Panc1 (cell line): ENCODE results near the gene UBQLN4. TPM values are rescaled to one million over a fixed set of nuclear protein-coding genes. Genes with fewer than 3 reads are reported as not detected.

Source experiments
- ATAC-seq: fragments of 200-7000 bp; cut with Tn5 transposase; 2 replicates; pipeline ENCODE4 v1.9.1; 2020; ENCODE audit warnings: mild to moderate bottlenecking, moderate library complexity
- BruUV-seq: library from RNA; stranded (reverse); fragments of 400-500 nt; replicated peaks from 2 replicates; lab custom pipeline; 2021; lab: Mats Ljungman, UMichigan
- CTCF ChIA-PET: fragments of 300-600 bp; sonication (Branson Sonifier 250); formaldehyde crosslinking; loops from one replicate; lab custom pipeline; 2022; ENCODE audit warnings: antibody characterized with exemption; lab: Charles Lee
- POLR2A ChIA-PET: fragments of 300-600 bp; sonication (Branson Sonifier 250); formaldehyde crosslinking; loops from one replicate; lab custom pipeline; 2022; ENCODE audit warnings: antibody characterized with exemption; lab: Charles Lee
- DNase-seq: peaks from one replicate; pipeline ENCODE4 v3.0.0-alpha.2; 2010; ENCODE audit warnings: low read depth, low spot score
- H3K27ac ChIP-seq: 2 replicates; pipeline ENCODE4 v1.5.1; 2011; ENCODE audit warnings: mild to moderate bottlenecking, low read length, inconsistent platforms
- H3K27me3 ChIP-seq: fragments of 200-500 bp; sonication (Bioruptor generic); 2 replicates; pipeline ENCODE4 v1.6.0; 2014; ENCODE audit warnings: low read length, inconsistent platforms; ENCODE audit not compliant: control insufficient read depth, insufficient read depth
- H3K36me3 ChIP-seq: fragments of 200-500 bp; sonication (Bioruptor generic); 2 replicates; pipeline ENCODE4 v1.5.1; 2014; ENCODE audit warnings: inconsistent platforms, mild to moderate bottlenecking, low read length, moderate library complexity; ENCODE audit not compliant: control insufficient read depth, insufficient read depth
- H3K4me1 ChIP-seq: 2 replicates; pipeline ENCODE4 v1.5.1; 2011; ENCODE audit warnings: inconsistent platforms, mild to moderate bottlenecking, low read length, moderate library complexity; ENCODE audit not compliant: control insufficient read depth, insufficient read depth
- H3K4me3 ChIP-seq, 2 experiments: 2 replicates each; pipeline ENCODE4 v1.5.1; 2011 to 2012; ENCODE audit warnings: low read depth in 2 of 2, low read length in 2 of 2, mild to moderate bottlenecking in 2 of 2, inconsistent platforms in 1 of 2, moderate library complexity in 1 of 2
- H3K9me3 ChIP-seq: fragments of 200-500 bp; sonication (Bioruptor generic); 2 replicates; pipeline ENCODE4 v1.5.1; 2014; ENCODE audit warnings: low read depth, mild to moderate bottlenecking, inconsistent platforms, low read length, moderate library complexity; ENCODE audit not compliant: control insufficient read depth, insufficient read depth
- POLR2AphosphoS5 ChIP-seq: IDR thresholded peaks from 2 replicates; pipeline ENCODE4 v1.6.1; 2012; ENCODE audit warnings: mild to moderate bottlenecking, low read depth, low read length, moderate library complexity
- SIN3A ChIP-seq: IDR thresholded peaks from 2 replicates; pipeline ENCODE4 v1.6.1; 2012; ENCODE audit warnings: low read depth, mild to moderate bottlenecking, low read length, moderate library complexity, borderline replicate concordance; ENCODE audit not compliant: insufficient read depth
- TCF7L2 ChIP-seq: IDR thresholded peaks from 2 replicates; pipeline ENCODE4 v1.6.1; 2011; ENCODE audit warnings: mild to moderate bottlenecking, low read depth, low read length, inconsistent platforms
- in situ Hi-C: cut with HindIII; loops from 2 replicates; pipeline ENCODE4 v1.10.0; 2016; ENCODE audit warnings: low sequenced_read_pairs, low pct_unique_long_range_greater_than_20kb
- intact Hi-C: fragments of 100-400 bp; cut with micrococcal nuclease; formaldehyde crosslinking; loops from one replicate; pipeline ENCODE4 v1.10.0; 2022; ENCODE audit not compliant: unreplicated experiment
- total RNA-seq: library from RNA; stranded (reverse); gene quantifications from one replicate; pipeline ENCODE4 v1.2.1, GENCODE V29; 2021; ENCODE audit not compliant: unreplicated experiment
- TF ChIP-seq, protein P1 (sequence below), 2 experiments: IDR thresholded peaks; 2 replicates each; pipeline ENCODE4 v1.6.1; 2011 to 2012; ENCODE audit warnings: low read depth in 2 of 2, control low read depth in 1 of 2, low read length in 1 of 2, mild to moderate bottlenecking in 1 of 2, moderate library complexity in 1 of 2; ENCODE audit not compliant: insufficient read depth in 1 of 2
- TF ChIP-seq, protein P2 (sequence below): fragments of 450-650 bp; IDR thresholded peaks from 2 replicates; pipeline ENCODE4 v1.5.1; 2017; ENCODE audit warnings: mild to moderate bottlenecking

Gene UBQLN4
- total RNA-seq, 1 experiment from 2014 or later, result 60.0 TPM

DNA sequence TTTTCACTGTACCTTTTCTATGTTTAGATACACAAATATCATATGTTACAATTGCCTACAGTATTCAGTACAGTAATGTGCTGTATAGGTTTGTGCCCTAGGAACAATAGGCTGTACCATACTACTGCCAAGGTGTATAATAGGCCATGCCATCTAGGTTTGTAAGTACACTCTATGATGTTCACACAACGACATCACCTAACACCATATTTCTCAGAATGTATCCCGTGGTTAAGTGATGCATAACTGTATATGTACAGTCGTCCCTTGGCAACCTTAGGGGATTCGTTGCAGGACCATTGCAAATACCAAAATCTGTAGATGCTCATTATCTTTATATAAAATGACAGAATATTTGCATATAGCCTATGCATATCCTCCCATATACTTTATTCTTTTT is 27.0 kb downstream of the UBQLN4 start:
- in situ Hi-C loops (no loop called here), intact Hi-C loops (no loop called here)
- Histone ChIP-seq H3K27ac (no peak overlapping the region), H3K4me3 (no peak overlapping the region), H3K9me3 (no peaks in the 10 kb centered on the region), H3K4me1 (no peaks in the 10 kb centered on the region), H3K27me3 (no peaks in the 10 kb centered on the region), H3K36me3 (no peaks in the 10 kb centered on the region)
- TF ChIP-seq SIN3A, result no peak
- TF ChIP-seq, protein P1, sequence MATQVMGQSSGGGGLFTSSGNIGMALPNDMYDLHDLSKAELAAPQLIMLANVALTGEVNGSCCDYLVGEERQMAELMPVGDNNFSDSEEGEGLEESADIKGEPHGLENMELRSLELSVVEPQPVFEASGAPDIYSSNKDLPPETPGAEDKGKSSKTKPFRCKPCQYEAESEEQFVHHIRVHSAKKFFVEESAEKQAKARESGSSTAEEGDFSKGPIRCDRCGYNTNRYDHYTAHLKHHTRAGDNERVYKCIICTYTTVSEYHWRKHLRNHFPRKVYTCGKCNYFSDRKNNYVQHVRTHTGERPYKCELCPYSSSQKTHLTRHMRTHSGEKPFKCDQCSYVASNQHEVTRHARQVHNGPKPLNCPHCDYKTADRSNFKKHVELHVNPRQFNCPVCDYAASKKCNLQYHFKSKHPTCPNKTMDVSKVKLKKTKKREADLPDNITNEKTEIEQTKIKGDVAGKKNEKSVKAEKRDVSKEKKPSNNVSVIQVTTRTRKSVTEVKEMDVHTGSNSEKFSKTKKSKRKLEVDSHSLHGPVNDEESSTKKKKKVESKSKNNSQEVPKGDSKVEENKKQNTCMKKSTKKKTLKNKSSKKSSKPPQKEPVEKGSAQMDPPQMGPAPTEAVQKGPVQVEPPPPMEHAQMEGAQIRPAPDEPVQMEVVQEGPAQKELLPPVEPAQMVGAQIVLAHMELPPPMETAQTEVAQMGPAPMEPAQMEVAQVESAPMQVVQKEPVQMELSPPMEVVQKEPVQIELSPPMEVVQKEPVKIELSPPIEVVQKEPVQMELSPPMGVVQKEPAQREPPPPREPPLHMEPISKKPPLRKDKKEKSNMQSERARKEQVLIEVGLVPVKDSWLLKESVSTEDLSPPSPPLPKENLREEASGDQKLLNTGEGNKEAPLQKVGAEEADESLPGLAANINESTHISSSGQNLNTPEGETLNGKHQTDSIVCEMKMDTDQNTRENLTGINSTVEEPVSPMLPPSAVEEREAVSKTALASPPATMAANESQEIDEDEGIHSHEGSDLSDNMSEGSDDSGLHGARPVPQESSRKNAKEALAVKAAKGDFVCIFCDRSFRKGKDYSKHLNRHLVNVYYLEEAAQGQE (IDR thresholded peaks at IDR 0.05; ENCODE audit: insufficient read depth in 1 of 2, low read depth in 2 of 2, low read length in 1 of 2), result no peak
- no peak for TF ChIP-seq TCF7L2
- no peak for TF ChIP-seq POLR2AphosphoS5
- ChIA-PET CTCF (no interaction called here), POLR2A (no interaction called here)
- no peak; the same call in 1 of the 2 replicates for ATAC-seq
- no peak for DNase-seq
- no TSS peak for BruUV-seq

DNA sequence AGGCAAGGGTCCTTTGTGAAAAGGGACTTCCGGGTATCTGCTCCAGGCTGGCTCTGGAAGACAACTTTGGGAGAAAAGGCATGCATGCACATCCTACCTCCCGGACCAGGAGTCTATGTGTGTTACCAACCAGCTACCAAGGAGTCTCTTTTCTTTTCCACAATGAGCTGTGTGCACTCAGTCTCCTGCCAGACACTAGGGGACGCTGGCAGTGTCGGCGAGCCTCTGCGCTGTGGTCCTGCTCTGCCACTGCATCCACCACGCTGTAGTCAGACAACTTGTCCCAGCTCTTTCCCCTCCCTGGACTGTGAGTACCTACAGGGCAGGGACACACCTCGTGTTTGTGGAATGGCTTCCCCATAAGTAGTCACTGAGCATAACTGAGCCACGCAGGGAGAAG is 27.7 kb downstream of the UBQLN4 start:
- Histone ChIP-seq H3K9me3 (no peaks in the 10 kb centered on the region), H3K27me3 (no peaks in the 10 kb centered on the region), H3K4me3 (no peak overlapping the region), H3K36me3 (no peaks in the 10 kb centered on the region), H3K4me1 (peaks cover 2% of the 10 kb centered on the region; the same call in 1 of the 2 replicates), H3K27ac (no peak overlapping the region)
- ChIA-PET CTCF (interaction anchor here (0.6 to 1.2 kb wide), 5 partner anchors 15 to 199 kb away, joined by 3 to 11 read pairs (median 8); partner anchors contain the start of gene UBQLN4), POLR2A (no interaction called here)
- intact Hi-C loops (no loop called here), in situ Hi-C loops (no loop called here)
- TF ChIP-seq, protein P1 (IDR thresholded peaks at IDR 0.05; ENCODE audit: insufficient read depth in 1 of 2, low read depth in 2 of 2, low read length in 1 of 2), result no peak
- TF ChIP-seq, protein P2, sequence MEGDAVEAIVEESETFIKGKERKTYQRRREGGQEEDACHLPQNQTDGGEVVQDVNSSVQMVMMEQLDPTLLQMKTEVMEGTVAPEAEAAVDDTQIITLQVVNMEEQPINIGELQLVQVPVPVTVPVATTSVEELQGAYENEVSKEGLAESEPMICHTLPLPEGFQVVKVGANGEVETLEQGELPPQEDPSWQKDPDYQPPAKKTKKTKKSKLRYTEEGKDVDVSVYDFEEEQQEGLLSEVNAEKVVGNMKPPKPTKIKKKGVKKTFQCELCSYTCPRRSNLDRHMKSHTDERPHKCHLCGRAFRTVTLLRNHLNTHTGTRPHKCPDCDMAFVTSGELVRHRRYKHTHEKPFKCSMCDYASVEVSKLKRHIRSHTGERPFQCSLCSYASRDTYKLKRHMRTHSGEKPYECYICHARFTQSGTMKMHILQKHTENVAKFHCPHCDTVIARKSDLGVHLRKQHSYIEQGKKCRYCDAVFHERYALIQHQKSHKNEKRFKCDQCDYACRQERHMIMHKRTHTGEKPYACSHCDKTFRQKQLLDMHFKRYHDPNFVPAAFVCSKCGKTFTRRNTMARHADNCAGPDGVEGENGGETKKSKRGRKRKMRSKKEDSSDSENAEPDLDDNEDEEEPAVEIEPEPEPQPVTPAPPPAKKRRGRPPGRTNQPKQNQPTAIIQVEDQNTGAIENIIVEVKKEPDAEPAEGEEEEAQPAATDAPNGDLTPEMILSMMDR, result peak; percentile 84
- TF ChIP-seq SIN3A (no peak), TCF7L2 (no peak), POLR2AphosphoS5 (no peak)
- ATAC-seq (peak; percentile 93), DNase-seq (no peak)
- BruUV-seq, result no TSS peak
